GM12801 (cell line): ENCODE measurements around the gene AIMP1.

Source experiments
- CTCF ChIP-seq: IDR thresholded peaks from one replicate; pipeline ENCODE4 v1.5.1; 2011; ENCODE audit warnings: control low read depth; ENCODE audit not compliant: insufficient read length; ENCODE audit errors: extremely low read depth

The AIMP1 gene

GRCh38 chr4:106355193-106355592, 38.8 kb downstream of the AIMP1 start:
- no peak for TF ChIP-seq CTCF

GRCh38 chr4:106358899-106359298, 42.5 kb downstream of the AIMP1 start:
- TF ChIP-seq CTCF = no peak

DNA sequence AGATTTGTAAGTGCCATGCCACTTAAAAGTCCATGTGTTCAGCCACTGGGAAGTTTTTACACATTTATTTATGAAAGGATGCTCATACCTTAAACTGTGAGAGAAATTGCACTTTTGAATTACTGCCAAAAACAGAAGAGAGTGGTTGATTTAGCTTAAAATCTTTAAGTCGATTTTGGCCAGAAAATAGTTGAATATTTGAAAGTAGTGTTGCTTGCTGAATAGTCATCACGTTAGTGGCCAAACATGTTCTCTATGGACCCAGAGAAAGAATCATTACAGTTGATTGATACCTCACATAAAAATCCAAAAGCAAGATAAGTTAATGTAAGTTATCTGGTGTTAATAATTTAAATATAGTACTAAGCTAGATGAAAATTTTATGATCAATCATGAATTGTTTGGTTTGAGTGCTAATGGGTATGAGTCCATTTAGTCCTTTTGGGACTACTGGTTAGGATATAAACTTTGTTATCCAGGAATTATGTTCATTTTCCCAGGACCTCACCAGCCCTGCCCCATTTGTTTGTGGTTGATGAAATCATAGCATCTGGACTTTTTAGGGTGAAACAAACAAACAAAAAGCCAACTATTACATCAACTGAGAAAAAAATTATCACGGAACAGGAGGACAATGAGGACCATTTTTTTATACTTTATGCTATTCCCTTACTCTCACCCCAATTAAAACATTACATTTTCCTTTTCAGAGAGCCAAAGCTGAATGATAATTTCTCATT, 45.9 kb downstream of the AIMP1 start:
- no peak for TF ChIP-seq CTCF

- no peak for TF ChIP-seq CTCF
Observed at GRCh38 chr4:106364282-106364681, 47.9 kb downstream of the AIMP1 start.

GRCh38 chr4:106365613-106366012, 49.3 kb downstream of the AIMP1 start:
- TF ChIP-seq CTCF = no peak

- no peak for TF ChIP-seq CTCF
Observed at GRCh38 chr4:106366026-106366425, 49.7 kb downstream of the AIMP1 start.

DNA sequence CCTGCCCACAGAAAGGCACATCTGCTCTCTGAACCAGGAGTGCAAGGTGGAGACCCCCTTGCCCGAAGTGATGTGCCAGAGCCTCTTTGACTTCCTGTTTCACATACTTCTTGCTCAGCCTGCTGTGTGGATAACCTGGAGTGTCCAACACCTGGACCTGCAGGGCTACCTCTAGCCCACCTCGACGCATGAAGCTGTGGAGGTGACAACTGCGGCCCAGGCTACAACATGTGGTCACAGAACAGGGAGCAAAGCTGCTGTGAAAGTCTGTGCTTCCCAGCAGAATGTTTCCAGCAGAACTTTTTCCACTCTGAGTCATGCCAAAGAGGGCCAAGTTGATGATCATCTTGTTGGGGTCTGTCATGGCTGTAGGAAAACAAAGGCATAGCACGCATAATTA, 50.7 kb downstream of the AIMP1 start:
- TF ChIP-seq CTCF = no peak

DNA sequence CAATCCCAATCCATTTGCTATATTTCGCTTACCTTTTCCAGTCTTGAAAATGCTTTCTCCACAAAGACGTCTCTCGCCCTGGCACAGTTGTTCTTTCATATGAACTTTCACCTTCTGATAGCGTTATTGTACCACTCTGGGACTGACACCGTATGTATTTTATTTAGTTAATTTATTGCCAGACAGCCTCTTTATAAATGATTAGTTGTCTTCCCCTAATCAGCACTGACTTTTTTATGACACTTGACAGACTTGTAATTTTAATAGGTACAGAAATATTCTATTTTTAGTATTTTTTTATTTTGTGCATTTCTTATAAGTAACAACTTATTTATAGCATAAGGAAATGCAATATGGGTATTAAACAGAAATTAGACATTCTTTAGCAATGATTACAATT, 52.3 kb downstream of the AIMP1 start, which contains the start of gene GIMD1:
Gene GIMD1, minus strand, starts transcription at position 101 of the 400 bp plus-strand sequence. CDS start 1,343 bp downstream, outside the sequence.
- TF ChIP-seq CTCF = no peak
